Coronary artery (tissue), 2 donors: Measurements from ENCODE around the gene ARID1B.
A peak's percentile ranks its signal among the peaks of the same experiment; 100 is the strongest.

Experiments used
- DNase-seq: peaks from one replicate; pipeline ENCODE4 v3.0.0-alpha.2; 2017; ENCODE audit warnings: low spot score
- H3K27ac ChIP-seq, 2 donors: fragments of 200-600 bp; sonication (generic); one replicate each; pipeline ENCODE4 v1.5.1; 2016 to 2019
- H3K4me3 ChIP-seq: fragments of 200-600 bp; sonication (generic); 2 replicates; pipeline ENCODE4 v1.5.1; 2016; ENCODE audit warnings: mild to moderate bottlenecking, moderate library complexity
- CTCF ChIP-seq: fragments of 200-600 bp; sonication (generic); IDR thresholded peaks from one replicate; pipeline ENCODE4 v1.5.1; 2019; ENCODE audit warnings: antibody characterized with exemption

ARID1B gene

GRCh38 chr6:156826290-156826955, 49.2 kb downstream of the ARID1B start:
- no peak for DNase-seq
- TF ChIP-seq CTCF: no peak
- Histone ChIP-seq H3K4me3 (no peak overlapping the region), H3K27ac (no peak overlapping the region)

- no peak for TF ChIP-seq CTCF
- no peak for DNase-seq
- Histone ChIP-seq H3K4me3 (no peak overlapping the region), H3K27ac (peak overlapping the region; percentile 24 to 62)
Measured at GRCh38 chr6:156827382-156827781, 50.2 kb downstream of the ARID1B start.

GRCh38 chr6:156828280-156828703, 51.1 kb downstream of the ARID1B start:
- DNase-seq: peak; percentile 75
- TF ChIP-seq CTCF: no peak
- no peak overlapping the region for H3K4me3 ChIP-seq
- peak overlapping the region; percentile 66 to 78 for H3K27ac ChIP-seq

- TF ChIP-seq CTCF: no peak
- no peak overlapping the region for H3K27ac ChIP-seq
Measured at GRCh38 chr6:156830126-156830525, 52.9 kb downstream of the ARID1B start.

GRCh38 chr6:156832231-156832647, 55.1 kb downstream of the ARID1B start:
- H3K27ac ChIP-seq: peak overlapping the region in 1 of 2 donors; percentile 38
- no peak for TF ChIP-seq CTCF
- peak overlapping the region; percentile 22 for H3K4me3 ChIP-seq
- DNase-seq: no peak

More at GRCh38 chr6:156830126-156830525, 52.9 kb downstream of the ARID1B start:
- H3K4me3 ChIP-seq: no peak overlapping the region
- DNase-seq: no peak

- TF ChIP-seq CTCF: no peak
- DNase-seq: no peak
- peak overlapping the region; percentile 22 for H3K4me3 ChIP-seq
- peak overlapping the region in 1 of 2 donors; percentile 38 for H3K27ac ChIP-seq
Measured at GRCh38 chr6:156832669-156833068, 55.5 kb downstream of the ARID1B start.

- TF ChIP-seq CTCF: no peak
- Histone ChIP-seq H3K4me3 (no peak overlapping the region), H3K27ac (no peak overlapping the region)
- DNase-seq: no peak
Measured at GRCh38 chr6:156833755-156834154, 56.6 kb downstream of the ARID1B start.
